GM21515 (cell line): Measurements from ENCODE around the gene ASPRV1.

Experiments
- ATAC-seq: cut with Tn5 transposase; IDR thresholded peaks from one replicate; pipeline ENCODE4 v1.9.1; 2021; ENCODE audit not compliant: unreplicated experiment

ASPRV1 gene

DNA sequence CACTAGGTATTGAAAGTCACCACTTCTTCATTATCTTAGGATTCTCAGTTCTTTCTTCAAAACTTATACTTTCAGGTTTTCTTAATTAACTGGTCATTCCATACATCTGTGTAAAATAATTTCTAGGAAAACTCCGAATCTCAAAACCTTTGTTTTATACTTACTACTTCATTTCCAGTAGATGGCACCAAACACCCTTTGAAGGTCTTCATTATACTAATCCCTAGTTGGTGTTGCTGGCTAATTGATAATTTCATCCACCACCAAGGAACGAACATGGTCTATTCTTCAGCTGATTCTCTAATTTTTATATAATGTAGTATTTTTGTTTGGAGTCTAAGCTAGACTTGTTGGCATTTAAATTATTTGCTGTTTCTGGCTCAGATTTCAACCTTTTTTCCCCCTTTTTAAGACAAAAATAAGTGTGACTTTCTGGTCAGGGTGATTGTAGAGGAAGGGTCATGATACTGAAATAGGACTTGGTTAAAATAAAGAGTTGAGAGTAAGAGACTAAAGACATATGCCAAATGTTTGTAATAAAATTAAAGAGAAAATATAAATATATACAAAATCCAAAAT is 49.4 kb downstream of the ASPRV1 start:
- ATAC-seq, result no peak
